H1 (cell line): ENCODE data around the gene ADAD1. TPM values are rescaled to one million over a fixed set of nuclear protein-coding genes. Genes with fewer than 3 reads are reported as not detected.

Source experiments
- EZH2 ChIP-seq: fragments of 200-600 bp; sonication (generic); IDR thresholded peaks from 2 replicates; pipeline ENCODE4 v1.7.1; 2012; ENCODE audit warnings: low read depth, mild to moderate bottlenecking, moderate library complexity, low read length, inconsistent platforms; ENCODE audit not compliant: severe bottlenecking
- HDAC2 ChIP-seq, 2 experiments: fragments of 300-600 bp in 1 of 2; sonication (generic) in 1 of 2; IDR thresholded peaks; 2 replicates each; pipeline ENCODE4 v1.6.1; 2011 to 2012; ENCODE audit warnings: low read depth in 2 of 2, low read length in 2 of 2, mild to moderate bottlenecking in 2 of 2, moderate library complexity in 2 of 2, borderline replicate concordance in 1 of 2, inconsistent platforms in 1 of 2
- KDM5A ChIP-seq: fragments of 200-600 bp; IDR thresholded peaks from 2 replicates; pipeline ENCODE4 v1.7.1; 2012; ENCODE audit warnings: mild to moderate bottlenecking, low read length, inconsistent platforms, mixed read lengths
- polyA plus RNA-seq, 7 experiments: library from polyadenylated mRNA; depleted of rRNA in 3 of 7; stranded (reverse) in 5 of 7; unstranded in 2 of 7; fragments of >200 nt in 5 of 7; fragments of 200-250 nt in 2 of 7; gene quantifications; 1 replicate in 5 of 7; 2 replicates in 1 of 7; 4 replicates in 1 of 7; pipeline versions ENCODE4 v1.2.1 to v1.2.3, GENCODE V29; 2011 to 2013; ENCODE audit warnings: missing spikeins in 2 of 7, mixed read lengths in 2 of 7
- total RNA-seq: library from RNA; stranded (reverse); fragmentation: NEBNext Ultra II Directional; extraction: Animal tissue kit (Norgen Biotek cat#: 25700); gene quantifications from 2 replicates; pipeline ENCODE4 v1.2.1, GENCODE V29; 2021
- TF ChIP-seq, protein P1 (sequence below): IDR thresholded peaks from 2 replicates; pipeline ENCODE4 v1.6.1; 2011; ENCODE audit warnings: low read depth, mild to moderate bottlenecking, low read length; ENCODE audit not compliant: insufficient read depth
- TF ChIP-seq, protein P2 (sequence below): IDR thresholded peaks from 2 replicates; pipeline ENCODE4 v1.6.1; 2011; ENCODE audit warnings: low read length, improper control_type of control experiment

The ADAD1 gene
- total and polyA plus RNA-seq, 2 of the 8 experiments (the other 6 are each of a cell fraction or from before 2014, with no cell fraction given), result not detected

GRCh38 chr4:122453384-122453995 lies 74.7 kb downstream of the ADAD1 start (continued):
- no peak for TF ChIP-seq HDAC2 (IDR thresholded peaks at IDR 0.05; ENCODE audit: borderline replicate concordance in 1 of 2, low read depth in 2 of 2, low read length in 2 of 2)
- no peak for TF ChIP-seq EZH2
- TF ChIP-seq, protein P1, sequence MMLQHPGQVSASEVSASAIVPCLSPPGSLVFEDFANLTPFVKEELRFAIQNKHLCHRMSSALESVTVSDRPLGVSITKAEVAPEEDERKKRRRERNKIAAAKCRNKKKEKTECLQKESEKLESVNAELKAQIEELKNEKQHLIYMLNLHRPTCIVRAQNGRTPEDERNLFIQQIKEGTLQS, result no peak
- TF ChIP-seq, protein P2, sequence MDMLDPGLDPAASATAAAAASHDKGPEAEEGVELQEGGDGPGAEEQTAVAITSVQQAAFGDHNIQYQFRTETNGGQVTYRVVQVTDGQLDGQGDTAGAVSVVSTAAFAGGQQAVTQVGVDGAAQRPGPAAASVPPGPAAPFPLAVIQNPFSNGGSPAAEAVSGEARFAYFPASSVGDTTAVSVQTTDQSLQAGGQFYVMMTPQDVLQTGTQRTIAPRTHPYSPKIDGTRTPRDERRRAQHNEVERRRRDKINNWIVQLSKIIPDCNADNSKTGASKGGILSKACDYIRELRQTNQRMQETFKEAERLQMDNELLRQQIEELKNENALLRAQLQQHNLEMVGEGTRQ, result no peak
- no peak for TF ChIP-seq KDM5A
